Neural cell (in vitro differentiated cells): ENCODE measurements around the gene NEURL1.

Experiments
- EP300 ChIP-seq: fragments of 450-650 bp; conservative IDR thresholded peaks from 2 replicates; pipeline ENCODE4 v1.6.1; 2014; ENCODE audit warnings: antibody characterized with exemption, mild to moderate bottlenecking, moderate library complexity; ENCODE audit not compliant: poor library complexity, severe bottlenecking
- EZH2 ChIP-seq: fragments of 200-600, 300-800 bp; shearing (Covaris generic), sonication (generic); IDR thresholded peaks from 2 replicates; pipeline ENCODE4 v1.6.1; 2014; ENCODE audit warnings: antibody characterized with exemption, low read length, borderline replicate concordance, mild to moderate bottlenecking; ENCODE audit not compliant: insufficient read depth, poor library complexity, severe bottlenecking
- POLR2AphosphoS5 ChIP-seq: IDR thresholded peaks from 2 replicates; pipeline ENCODE4 v1.6.1; 2012
- RAD21 ChIP-seq: fragments of 450-650 bp; conservative IDR thresholded peaks from 2 replicates; pipeline ENCODE4 v1.6.1; 2014; ENCODE audit warnings: antibody characterized with exemption, mild to moderate bottlenecking, moderate library complexity
- SMC3 ChIP-seq: fragments of 450-650 bp; conservative IDR thresholded peaks from 2 replicates; pipeline ENCODE4 v1.6.1; 2014; ENCODE audit warnings: antibody characterized with exemption, mild to moderate bottlenecking, moderate library complexity; ENCODE audit not compliant: poor library complexity
- TF ChIP-seq, protein P1 (sequence below): fragments of 450-650 bp; IDR thresholded peaks from 2 replicates; pipeline ENCODE4 v1.5.1; 2014; ENCODE audit warnings: antibody characterized with exemption, mild to moderate bottlenecking, moderate library complexity; ENCODE audit not compliant: poor library complexity, severe bottlenecking

DNA sequence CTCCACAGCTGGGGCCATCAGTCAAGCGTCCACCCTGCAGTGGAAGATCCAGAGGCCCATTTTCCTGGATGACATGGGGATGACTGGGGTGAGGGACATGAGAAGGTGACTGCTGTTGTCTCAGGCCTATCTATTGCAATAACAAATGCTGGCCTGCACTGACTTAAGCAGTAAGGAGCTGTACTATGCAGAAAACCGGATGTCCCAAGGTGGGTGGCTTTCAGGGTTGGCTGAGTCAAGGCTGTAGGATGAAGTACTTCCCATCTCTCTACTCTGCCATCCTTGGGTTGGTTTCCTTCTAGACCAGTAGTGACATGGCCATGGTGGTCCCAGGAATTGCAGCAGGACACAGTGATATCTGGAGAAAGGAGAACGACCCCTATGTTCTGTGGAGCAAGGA lies 48.1 kb downstream of the NEURL1 start:
- TF ChIP-seq EZH2 (no peak), RAD21 (no peak), SMC3 (no peak), POLR2AphosphoS5 (no peak), EP300 (no peak)
- TF ChIP-seq, protein P1, sequence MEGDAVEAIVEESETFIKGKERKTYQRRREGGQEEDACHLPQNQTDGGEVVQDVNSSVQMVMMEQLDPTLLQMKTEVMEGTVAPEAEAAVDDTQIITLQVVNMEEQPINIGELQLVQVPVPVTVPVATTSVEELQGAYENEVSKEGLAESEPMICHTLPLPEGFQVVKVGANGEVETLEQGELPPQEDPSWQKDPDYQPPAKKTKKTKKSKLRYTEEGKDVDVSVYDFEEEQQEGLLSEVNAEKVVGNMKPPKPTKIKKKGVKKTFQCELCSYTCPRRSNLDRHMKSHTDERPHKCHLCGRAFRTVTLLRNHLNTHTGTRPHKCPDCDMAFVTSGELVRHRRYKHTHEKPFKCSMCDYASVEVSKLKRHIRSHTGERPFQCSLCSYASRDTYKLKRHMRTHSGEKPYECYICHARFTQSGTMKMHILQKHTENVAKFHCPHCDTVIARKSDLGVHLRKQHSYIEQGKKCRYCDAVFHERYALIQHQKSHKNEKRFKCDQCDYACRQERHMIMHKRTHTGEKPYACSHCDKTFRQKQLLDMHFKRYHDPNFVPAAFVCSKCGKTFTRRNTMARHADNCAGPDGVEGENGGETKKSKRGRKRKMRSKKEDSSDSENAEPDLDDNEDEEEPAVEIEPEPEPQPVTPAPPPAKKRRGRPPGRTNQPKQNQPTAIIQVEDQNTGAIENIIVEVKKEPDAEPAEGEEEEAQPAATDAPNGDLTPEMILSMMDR: no peak
